Pancreas (tissue), 10 donors: Measurements from ENCODE around the gene FBXO11. TPM values are rescaled to one million over a fixed set of nuclear protein-coding genes. Genes with fewer than 3 reads are reported as not detected.

Source experiments
- ATAC-seq, 4 donors: fragments of 200-7000 bp; cut with Tn5 transposase; one replicate each; pipeline versions ENCODE4 v1.8.0 to v1.9.1; 2020; ENCODE audit warnings: mild to moderate bottlenecking in 4 of 4, moderate library complexity in 4 of 4
- DNase-seq, 6 donors: peaks; one replicate each; pipeline ENCODE4 v3.0.0-alpha.2; 2020
- FAIRE-seq: peaks from 2 replicates; lab custom pipeline; 2012; peaks lifted over from hg19 to GRCh38; lab: Jason Lieb, UNC
- H3K27ac ChIP-seq, 4 donors: fragments of 200-600 bp; sonication (generic); 1 replicate in 3 of 4; 2 replicates in 1 of 4; pipeline versions ENCODE4 v1.5.0 to v1.8.0; 2020
- H3K27me3 ChIP-seq, 4 donors: fragments of 200-600 bp; one replicate each; pipeline ENCODE4 v1.8.0; 2021
- H3K36me3 ChIP-seq, 3 donors: fragments of 200-600 bp; sonication (generic) in 1 of 3; one replicate each; pipeline versions ENCODE4 v1.5.0 to v1.8.0; 2020 to 2021
- H3K4me1 ChIP-seq, 3 donors: fragments of 200-600 bp; one replicate each; pipeline ENCODE4 v1.8.0; 2021
- H3K4me3 ChIP-seq, 4 donors: fragments of 200-600 bp; sonication (generic) in 2 of 4; one replicate each; pipeline versions ENCODE4 v1.5.0 to v1.8.0; 2020 to 2021
- H3K9me3 ChIP-seq, 4 donors: fragments of 200-600 bp; one replicate each; pipeline ENCODE4 v1.8.0; 2021
- CTCF ChIP-seq, 4 donors: fragments of 200-600 bp; sonication (generic) in 3 of 4; IDR thresholded peaks; one replicate each; pipeline versions ENCODE4 v1.5.0 to v1.8.0; 2021; ENCODE audit warnings: antibody characterized with exemption in 4 of 4
- WGBS, 2 donors: extraction: QIAGEN DNeasy Blood & Tissue Kit; methylation state at CpG; one replicate each; pipeline ENCODE4 v1.1.7; 2013; 5-methylcytosine and 5-hydroxymethylcytosine counted together
- intact Hi-C, 3 donors: fragments of 100-400 bp; cut with DNase I; formaldehyde crosslinking; loops; one replicate each; pipeline versions ENCODE4 v1.11.1 to v1.14.2; 2022
- polyA plus RNA-seq, 2 donors: library from polyadenylated mRNA; stranded (reverse); fragments of 200-250 nt; gene quantifications; one replicate each; pipeline ENCODE4 v1.2.3, GENCODE V29; 2013
- total RNA-seq, 6 donors: library from RNA; stranded (reverse); fragmentation: NEBNext Ultra II Directional in 4 of 6; extraction: Animal tissue kit (Norgen Biotek cat#: 25700) in 4 of 6; gene quantifications; one replicate each; pipeline versions ENCODE4 v1.2.1 to v1.2.4, GENCODE V29; 2021 to 2023
- donor health status: healthy with polysubstance abuse.
- donor health status: DM: no; HTN: no; CAD: no; lungs with moderate emphysema.
- donor health status: DM: no; HTN: no; CAD: no.
- donor health status: control.
- donor health status: control.
- donor health status: Bipolar disorder and iron deficiency.
- donor health status: DM: yes; HTN: yes; CAD: no.
- donor health status: DM: no; HTN: no; CAD: no.
- donor health status: DM: no; HTN: no; CAD: no.
- donor health status: DM: yes; HTN: yes; CAD: no.

Gene FBXO11
- total and polyA plus RNA-seq, 8 donors: 15.2 to 40.1 (median 24.8) TPM

GRCh38 chr2:47803770-47804169 is 102.5 kb downstream of the FBXO11 start:
- ATAC-seq (no peak), DNase-seq (no peak), FAIRE-seq (no peak)
- peaks cover 0 to 72% (median 22%) of the 10 kb centered on the region in 3 donors for H3K36me3 ChIP-seq
- H3K27ac ChIP-seq: no peak overlapping the region
- H3K9me3 ChIP-seq: no peaks in the 10 kb centered on the region
- H3K4me3 ChIP-seq: no peak overlapping the region
- 91 to 96% methylated on average over 1 of the region's 1 CpG for WGBS, 2 donors
- intact Hi-C loops: no loop called here
- no peaks in the 10 kb centered on the region for H3K4me1 ChIP-seq
- no peaks in the 10 kb centered on the region for H3K27me3 ChIP-seq
- no peak for TF ChIP-seq CTCF (IDR thresholded peaks at IDR 0.05)

- Histone ChIP-seq H3K4me1 (no peaks in the 10 kb centered on the region), H3K4me3 (no peak overlapping the region), H3K9me3 (no peaks in the 10 kb centered on the region), H3K27me3 (no peaks in the 10 kb centered on the region), H3K27ac (no peak overlapping the region), H3K36me3 (peaks cover 0 to 72% (median 22%) of the 10 kb centered on the region in 3 donors)
- no peak for TF ChIP-seq CTCF (IDR thresholded peaks at IDR 0.05)
- ATAC-seq (no peak), FAIRE-seq (no peak), DNase-seq (no peak)
- 98% methylated on average over 7 of the region's 7 CpGs for WGBS, 2 donors
- intact Hi-C loops: no loop called here
Observed at GRCh38 chr2:47803363-47803762, 102.9 kb downstream of the FBXO11 start.

GRCh38 chr2:47801118-47801517 is 105.2 kb downstream of the FBXO11 start:
- Histone ChIP-seq H3K9me3 (no peaks in the 10 kb centered on the region), H3K36me3 (peaks cover 0 to 76% (median 23%) of the 10 kb centered on the region in 3 donors), H3K27me3 (no peaks in the 10 kb centered on the region), H3K4me1 (no peaks in the 10 kb centered on the region), H3K27ac (no peak overlapping the region), H3K4me3 (no peak overlapping the region)
- FAIRE-seq: no peak
- no peak for ATAC-seq
- 79 to 86% methylated on average over 3 of the region's 3 CpGs for WGBS, 2 donors
- no peak for DNase-seq
- intact Hi-C loops: no loop called here
- no peak for TF ChIP-seq CTCF (IDR thresholded peaks at IDR 0.05)

- H3K9me3 ChIP-seq: no peaks in the 10 kb centered on the region
- ATAC-seq: no peak
- intact Hi-C loops: no loop called here
- H3K27me3 ChIP-seq: no peaks in the 10 kb centered on the region
- 94% methylated on average over 6 of the region's 6 CpGs for WGBS, 2 donors
- peaks cover 0 to 58% (median 24%) of the 10 kb centered on the region in 3 donors for H3K36me3 ChIP-seq
- DNase-seq: no peak
- no peak for TF ChIP-seq CTCF (IDR thresholded peaks at IDR 0.05)
- H3K4me3 ChIP-seq: no peak overlapping the region
- H3K4me1 ChIP-seq: no peaks in the 10 kb centered on the region
- no peak for FAIRE-seq
- H3K27ac ChIP-seq: no peak overlapping the region
Observed at GRCh38 chr2:47799031-47799609, 107.2 kb downstream of the FBXO11 start.

- intact Hi-C loops: no loop called here
- WGBS, 2 donors: 90 to 94% methylated on average over 6 of the region's 6 CpGs
- no peak overlapping the region for H3K27ac ChIP-seq
- no peaks in the 10 kb centered on the region for H3K9me3 ChIP-seq
- H3K4me3 ChIP-seq: no peak overlapping the region
- FAIRE-seq (no peak), ATAC-seq (peak in 2 of 4 donors; percentile 43 to 67), DNase-seq (no peak)
- peaks cover 0 to 53% (median 24%) of the 10 kb centered on the region in 3 donors for H3K36me3 ChIP-seq
- H3K27me3 ChIP-seq: no peaks in the 10 kb centered on the region
- no peak for TF ChIP-seq CTCF (IDR thresholded peaks at IDR 0.05)
- H3K4me1 ChIP-seq: no peaks in the 10 kb centered on the region
Observed at GRCh38 chr2:47798631-47799030, 107.7 kb downstream of the FBXO11 start.
